Lower leg skin (tissue), 4 donors: ENCODE results near the gene UBALD1. TPM values are rescaled to one million over a fixed set of nuclear protein-coding genes. Genes with fewer than 3 reads are reported as not detected.

Source experiments
- DNase-seq, 2 donors: peaks; one replicate each; pipeline ENCODE4 v3.0.0-alpha.2; 2019; ENCODE audit warnings: low spot score in 2 of 2
- H3K4me3 ChIP-seq: fragments of 200-600 bp; sonication (generic); 2 replicates; pipeline ENCODE4 v1.5.1; 2017; ENCODE audit warnings: mild to moderate bottlenecking, low read depth; ENCODE audit not compliant: poor library complexity, severe bottlenecking
- CTCF ChIP-seq, 3 donors: fragments of 450-650 bp; IDR thresholded peaks; one replicate each; pipeline ENCODE4 v1.5.1; 2016; ENCODE audit warnings: antibody characterized with exemption in 3 of 3, mild to moderate bottlenecking in 3 of 3, moderate library complexity in 2 of 3
- POLR2A ChIP-seq, 2 donors: fragments of 450-650 bp; IDR thresholded peaks; one replicate each; pipeline ENCODE4 v1.6.1; 2016 to 2017; ENCODE audit warnings: antibody characterized with exemption in 2 of 2, mild to moderate bottlenecking in 1 of 2, moderate library complexity in 1 of 2
- WGBS, 2 donors: methylation state at CpG; one replicate each; pipeline ENCODE4 v1.1.5; 2018; 5-methylcytosine and 5-hydroxymethylcytosine counted together
- intact Hi-C: fragments of 100-400 bp; cut with DNase I; formaldehyde crosslinking; loops from one replicate; pipeline ENCODE4 v1.15.0; 2023; ENCODE audit warnings: low total_unique reads
- total RNA-seq, 4 donors: library from RNA; depleted of rRNA; stranded (reverse); fragments of >200 nt; gene quantifications; one replicate each; pipeline ENCODE4 v1.1.0, GENCODE V29; 2016

The UBALD1 gene
- total RNA-seq, 4 donors from 2014 or later: 9.8 to 14.9 (median 14.3) TPM

GRCh38 chr16:4613636-4614570 lies 785 bp downstream of the UBALD1 start:
- TF ChIP-seq POLR2A (IDR thresholded peaks at IDR 0.05) (no peak), CTCF (IDR thresholded peaks at IDR 0.05) (no peak)
- WGBS, 2 donors: 0 to 2% methylated on average over 6 to 52 of the region's 92 CpGs
- H3K4me3 ChIP-seq: peak overlapping the region; percentile 67
- no peak for DNase-seq
- intact Hi-C loops: no loop called here

GRCh38 chr16:4612977-4613635 lies 1.6 kb downstream of the UBALD1 start:
- TF ChIP-seq CTCF (IDR thresholded peaks at IDR 0.05) (no peak), POLR2A (IDR thresholded peaks at IDR 0.05) (no peak)
- no peak for DNase-seq
- intact Hi-C loops: no loop called here
- H3K4me3 ChIP-seq: peak overlapping the region; percentile 67
- 32 to 42% methylated on average over 9 to 10 of the region's 14 CpGs for WGBS, 2 donors

DNA sequence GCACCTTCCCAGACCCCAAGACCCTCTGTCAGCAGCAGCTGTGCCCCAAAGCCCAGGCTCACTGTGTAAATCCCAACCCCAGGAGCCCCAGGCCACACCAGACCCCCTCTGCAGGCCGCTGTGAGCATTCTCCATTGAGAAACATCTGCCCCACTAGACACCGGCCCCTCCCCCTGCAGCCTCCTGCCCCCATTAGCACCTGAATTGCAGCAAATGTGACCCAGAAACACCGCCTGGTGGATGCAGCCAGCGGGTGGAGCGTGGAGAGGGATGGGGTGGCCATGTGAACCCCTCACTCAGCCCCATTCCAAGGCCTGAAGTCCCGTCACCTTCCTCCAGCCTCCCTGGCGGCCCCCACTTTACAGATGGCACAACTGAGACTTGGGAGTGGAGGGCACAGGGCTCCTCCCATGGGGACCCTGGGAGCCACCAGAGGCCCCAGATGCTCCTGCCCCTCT lies 2.2 kb downstream of the UBALD1 start:
- no peak for DNase-seq
- no peak for TF ChIP-seq POLR2A (IDR thresholded peaks at IDR 0.05)
- no peak for TF ChIP-seq CTCF (IDR thresholded peaks at IDR 0.05)
- 90 to 92% methylated on average over 5 to 7 of the region's 7 CpGs for WGBS, 2 donors
- H3K4me3 ChIP-seq: no peak overlapping the region
- intact Hi-C loops: no loop called here

DNA sequence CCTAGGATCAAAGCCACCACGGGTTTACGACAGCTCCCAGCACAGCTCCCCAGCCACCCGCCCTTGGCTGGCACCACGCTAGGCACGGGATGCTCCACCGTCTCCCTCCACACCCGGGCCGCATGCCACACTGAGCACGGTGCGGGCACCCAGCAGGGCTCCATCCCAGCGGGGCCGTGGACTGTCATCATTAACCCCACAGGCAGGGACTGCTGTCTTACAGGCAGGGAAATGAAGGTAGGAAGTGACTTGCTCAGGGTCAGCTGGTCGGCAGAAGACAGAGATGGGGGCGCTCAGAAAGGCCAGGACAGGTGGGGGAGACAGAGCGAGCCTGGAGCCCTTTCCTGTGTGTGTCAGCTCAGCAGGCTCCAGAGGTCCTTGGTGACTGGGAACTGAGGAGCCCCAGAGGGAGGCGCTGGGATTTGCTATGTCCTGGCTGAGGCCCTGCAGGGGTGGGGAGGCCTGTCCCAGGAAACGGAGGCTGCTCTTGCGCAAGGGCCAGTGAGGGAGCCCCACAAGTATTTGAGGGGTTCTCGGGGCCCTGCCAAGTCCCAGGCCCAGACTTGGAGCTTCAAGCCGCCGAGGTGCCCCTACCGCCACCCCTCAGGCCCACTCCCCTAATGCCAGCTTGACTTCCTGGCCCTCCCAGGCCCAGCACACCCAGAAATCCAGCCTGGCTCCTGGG lies 3.2 kb downstream of the UBALD1 start:
- WGBS, 2 donors: 75 to 83% methylated on average over 17 to 20 of the region's 22 CpGs
- no peak for DNase-seq
- intact Hi-C loops: loop anchor here (2.0 kb wide), 1 partner anchor 49 kb away; no protein-coding TSS in a partner anchor
- no peak for TF ChIP-seq POLR2A (IDR thresholded peaks at IDR 0.05)
- TF ChIP-seq CTCF (IDR thresholded peaks at IDR 0.05): no peak
- H3K4me3 ChIP-seq: no peak overlapping the region

GRCh38 chr16:4610011-4611005 lies 4.4 kb downstream of the UBALD1 start:
- 87 to 90% methylated on average over 24 to 31 of the region's 32 CpGs for WGBS, 2 donors
- DNase-seq: no peak

More at GRCh38 chr16:4610011-4611005, 4.4 kb downstream of the UBALD1 start:
- TF ChIP-seq POLR2A (IDR thresholded peaks at IDR 0.05) (no peak), CTCF (IDR thresholded peaks at IDR 0.05) (no peak)
- H3K4me3 ChIP-seq: no peak overlapping the region
- intact Hi-C loops: loop anchor here (2.0 kb wide), 1 partner anchor 48 kb away; no protein-coding TSS in a partner anchor
